NCI-H1048 (cell line): Measurements from ENCODE around the gene NFKBIB.
"Not testable (repeated sequence)": the region's sequence is repeated elsewhere in the genome, so short reads cannot be mapped to it uniquely, and the experiment has no call there.

ENCODE experiments used
- DNase-seq: peaks from one replicate; lab custom pipeline; 2025; lab: John Stamatoyannopoulos, UW

NFKBIB gene

DNA sequence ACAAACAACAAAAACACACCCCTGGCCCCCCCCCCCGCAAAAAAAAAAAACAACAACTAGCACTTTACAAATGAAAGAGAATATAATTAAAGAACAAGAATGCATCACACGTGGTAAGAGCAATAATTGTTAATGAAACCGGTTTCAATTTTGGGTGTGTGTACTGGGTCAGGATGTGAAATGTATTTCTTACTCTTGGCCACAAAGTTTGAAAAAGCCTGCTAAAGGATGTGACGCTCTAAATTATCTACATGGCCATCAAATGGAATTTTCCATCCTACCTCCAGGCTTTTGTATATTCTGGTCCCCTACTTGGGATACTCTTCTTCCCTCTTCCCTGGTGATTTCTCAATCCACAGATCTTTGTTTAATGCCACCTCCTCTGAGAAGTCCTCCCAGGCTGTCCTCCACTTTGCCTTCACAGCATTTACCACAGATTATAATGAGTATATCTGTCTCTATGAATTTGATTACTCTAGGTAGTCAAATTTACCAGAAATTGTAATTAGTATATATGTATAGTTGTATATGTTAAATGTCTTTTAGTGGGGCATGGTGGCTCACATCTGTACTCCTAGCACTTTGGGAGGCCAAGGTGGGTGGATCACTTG lies 28.7 kb downstream of the NFKBIB start:
- DNase-seq: no peak

DNA sequence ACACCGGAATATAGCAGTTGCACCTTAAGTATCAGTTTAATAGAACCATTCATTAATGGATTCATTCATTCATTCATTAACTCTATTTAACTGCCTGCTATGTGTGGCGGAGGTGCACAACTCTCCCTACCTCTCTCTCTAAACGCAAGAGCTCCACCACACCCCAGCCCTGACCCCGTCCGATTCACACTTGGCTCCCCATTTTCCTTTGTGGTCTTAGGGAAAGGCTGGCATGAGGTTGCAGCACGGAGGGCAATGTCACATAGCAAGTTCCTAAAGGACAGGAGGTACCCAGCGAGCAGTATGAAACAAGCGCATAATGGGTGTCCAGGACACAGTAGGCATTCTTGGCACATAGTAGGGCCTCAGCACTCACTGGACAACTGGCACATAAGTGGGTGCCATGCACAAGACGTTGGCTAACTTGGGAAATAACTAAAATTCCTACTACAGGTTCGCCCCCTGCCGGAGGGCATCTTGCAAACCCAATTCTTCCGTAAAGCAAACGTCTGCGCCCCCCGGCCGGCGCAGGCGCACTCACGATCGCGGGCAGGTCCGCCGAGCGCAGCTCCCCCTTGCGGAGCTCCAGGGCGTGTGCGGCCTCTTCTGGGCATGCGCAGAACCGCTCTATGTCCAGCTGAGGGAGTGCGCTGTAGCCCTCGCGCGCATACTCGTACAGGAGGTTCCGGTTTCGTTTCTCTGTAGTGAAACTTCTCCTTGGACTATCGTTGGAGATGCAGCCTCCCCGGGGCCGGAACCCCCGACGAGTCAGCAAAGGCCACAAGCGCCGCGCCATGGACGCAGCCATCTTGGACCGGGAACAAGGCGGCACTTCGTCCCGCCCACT lies 30.4 kb downstream of the NFKBIB start, which contains the start of gene SARS2:
TSS of gene SARS2 (minus strand) at position 835 of the 847 bp plus-strand sequence. CDS start at position 808, 27 bp downstream.
- peak; percentile 78 for DNase-seq

DNA sequence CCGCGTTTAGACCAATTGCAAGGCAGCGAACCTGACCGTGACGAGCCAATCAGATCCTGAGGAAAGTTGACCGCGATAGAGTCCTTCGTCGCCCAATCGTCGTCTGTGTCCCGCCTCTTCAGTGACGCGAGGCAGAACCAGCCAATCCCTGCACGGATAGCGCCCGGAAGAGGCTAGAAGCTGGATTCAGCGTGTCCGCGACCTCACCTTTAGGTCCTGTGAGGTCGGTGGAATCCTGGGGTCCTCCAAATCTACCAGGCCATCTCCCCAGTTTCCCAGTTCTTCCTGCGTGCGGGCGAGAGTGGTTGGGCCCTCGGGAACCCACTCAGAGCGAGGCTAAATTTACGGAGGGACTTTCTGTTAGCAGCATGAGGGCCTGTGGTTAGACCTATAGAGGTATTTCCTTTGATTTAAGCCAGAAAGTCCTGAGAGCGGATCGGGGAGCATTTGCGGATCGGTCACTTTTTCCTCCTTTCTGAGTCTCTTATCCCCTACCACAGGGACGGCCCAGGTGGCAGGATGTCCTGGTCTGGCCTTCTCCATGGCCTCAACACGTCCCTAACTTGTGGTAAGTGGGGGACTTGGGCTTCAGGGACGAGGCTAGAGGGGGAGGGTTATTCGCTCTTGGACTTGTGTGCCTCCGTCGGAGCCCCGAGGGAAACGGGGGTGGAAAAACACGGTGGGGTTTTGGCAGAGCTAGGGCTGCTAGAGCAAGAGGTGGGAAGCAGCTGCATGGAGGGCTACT lies 31.2 kb downstream of the NFKBIB start, which contains the start of gene MRPS12:
TSS of gene MRPS12 (plus strand) at position 169 of the 745 bp plus-strand sequence. CDS start at position 520, 351 bp downstream.
- peak; percentile 93 for DNase-seq

DNA sequence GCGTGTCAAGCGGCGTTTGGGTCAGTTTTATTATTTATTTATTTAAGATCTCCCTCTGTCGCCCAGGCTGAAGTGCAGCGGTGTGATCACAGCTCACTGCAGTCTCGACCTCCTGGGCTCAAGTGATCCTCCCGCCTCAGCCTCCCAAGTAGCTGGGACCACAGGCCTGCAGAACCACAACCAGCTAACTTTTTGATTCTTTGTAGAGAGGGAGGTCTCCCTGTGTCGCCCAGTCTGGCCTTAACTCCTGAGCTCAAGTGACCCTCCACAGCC lies 31.7 kb downstream of the NFKBIB start:
- DNase-seq: no peak

DNA sequence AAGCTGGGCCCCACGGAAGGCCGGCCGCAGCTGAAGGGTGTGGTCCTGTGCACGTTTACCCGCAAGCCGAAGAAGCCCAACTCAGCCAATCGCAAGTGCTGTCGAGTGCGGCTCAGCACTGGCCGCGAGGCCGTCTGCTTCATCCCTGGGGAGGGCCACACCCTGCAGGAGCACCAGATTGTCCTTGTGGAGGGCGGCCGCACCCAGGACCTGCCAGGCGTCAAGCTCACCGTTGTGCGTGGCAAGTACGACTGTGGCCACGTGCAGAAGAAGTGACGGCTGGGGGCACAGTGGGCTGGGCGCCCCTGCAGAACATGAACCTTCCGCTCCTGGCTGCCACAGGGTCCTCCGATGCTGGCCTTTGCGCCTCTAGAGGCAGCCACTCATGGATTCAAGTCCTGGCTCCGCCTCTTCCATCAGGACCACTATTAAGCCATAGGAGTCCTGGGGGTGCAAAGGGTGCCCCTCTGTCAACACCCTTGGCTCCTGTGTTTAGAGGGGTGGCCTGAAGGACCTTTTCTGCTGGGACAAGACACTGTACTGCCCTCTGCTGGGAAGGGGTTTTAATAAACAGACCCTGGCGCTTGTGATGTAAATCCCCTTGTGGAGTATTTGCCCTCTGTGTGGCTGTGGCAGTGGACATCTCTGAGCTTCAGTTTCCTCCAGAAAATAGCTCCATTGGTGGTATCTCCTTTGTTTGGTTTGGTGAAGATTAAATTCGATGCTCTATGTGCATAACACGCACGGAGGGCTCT lies 32.8 kb downstream of the NFKBIB start:
- no peak for DNase-seq

DNA sequence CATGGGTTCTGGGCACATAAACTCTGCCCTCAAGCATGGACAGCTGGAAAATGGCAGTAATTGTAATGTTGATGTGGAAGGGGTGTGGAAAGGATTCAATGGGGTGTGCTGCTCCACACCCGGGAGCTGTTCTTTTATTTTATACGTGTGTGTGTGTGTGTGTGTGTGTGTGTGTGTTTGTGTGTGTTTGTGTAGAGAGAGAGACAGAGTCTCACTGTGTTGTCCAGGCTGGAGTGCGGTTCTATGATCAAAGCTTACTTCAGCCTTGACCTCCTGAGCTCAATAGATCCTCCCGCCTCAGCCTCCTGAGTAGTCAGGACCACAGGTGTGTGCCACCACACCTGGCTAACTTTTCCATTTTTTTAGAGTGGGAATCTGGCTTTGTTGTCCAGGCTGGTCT lies 33.8 kb downstream of the NFKBIB start:
- DNase-seq: no peak

DNA sequence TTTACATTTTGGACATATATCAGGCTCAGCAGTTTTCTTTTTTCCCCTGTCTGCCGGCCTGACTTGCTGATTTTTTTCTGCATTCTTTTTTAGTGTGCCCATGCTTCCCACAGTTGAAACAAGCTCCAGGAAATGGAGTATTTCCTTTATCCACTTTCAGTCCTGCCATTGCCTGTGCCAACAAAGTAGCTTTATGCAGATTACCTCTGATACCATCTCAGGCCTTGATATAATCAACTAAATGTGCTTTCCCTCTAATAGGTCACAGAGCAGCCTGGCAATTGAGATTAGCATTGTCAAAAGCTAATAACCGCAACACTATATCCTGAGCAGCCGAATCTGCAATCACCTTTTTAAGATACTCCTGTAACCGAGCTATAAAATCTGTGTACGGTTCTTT lies 40.2 kb downstream of the NFKBIB start:
- DNase-seq: no peak

DNA sequence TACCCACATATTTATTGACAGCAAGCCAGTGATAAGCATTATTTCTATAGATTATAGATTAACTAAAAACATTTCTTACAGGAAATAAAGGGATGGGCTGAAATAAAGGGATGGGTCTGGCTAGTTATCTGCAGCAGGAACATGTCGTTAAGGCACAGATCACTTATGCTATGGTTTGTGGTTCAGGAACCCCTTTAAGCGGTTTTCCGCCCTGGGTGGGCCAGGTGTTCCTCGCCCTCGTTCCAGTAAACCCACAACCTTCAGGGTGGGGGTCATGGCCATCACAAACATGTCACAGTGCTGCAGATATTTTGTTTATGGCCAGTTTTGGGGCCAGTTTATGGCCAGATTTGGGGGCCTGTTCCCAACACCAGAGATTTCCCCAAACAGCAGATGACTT lies 41.7 kb downstream of the NFKBIB start:
- DNase-seq: not testable (repeated sequence)

DNA sequence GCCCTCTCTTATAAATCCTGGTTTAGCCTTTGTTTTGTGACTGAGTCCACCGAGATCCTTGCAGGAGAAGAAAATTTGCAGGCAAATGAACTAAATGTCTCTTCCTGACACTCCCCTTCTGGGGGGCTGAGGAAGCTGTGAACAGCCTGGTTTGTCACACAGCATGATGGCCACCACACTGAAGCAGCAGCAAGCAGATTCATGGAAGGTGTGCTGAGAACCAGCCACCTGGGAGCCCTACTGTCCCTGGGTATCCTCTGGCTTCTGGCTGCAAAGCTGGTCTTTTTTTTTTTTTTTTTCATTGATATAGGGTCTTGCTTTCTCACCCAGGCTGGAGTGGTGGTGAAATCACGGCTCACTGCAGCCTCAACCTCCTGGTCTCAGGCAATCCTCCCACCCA lies 42.2 kb downstream of the NFKBIB start:
- DNase-seq: no peak

DNA sequence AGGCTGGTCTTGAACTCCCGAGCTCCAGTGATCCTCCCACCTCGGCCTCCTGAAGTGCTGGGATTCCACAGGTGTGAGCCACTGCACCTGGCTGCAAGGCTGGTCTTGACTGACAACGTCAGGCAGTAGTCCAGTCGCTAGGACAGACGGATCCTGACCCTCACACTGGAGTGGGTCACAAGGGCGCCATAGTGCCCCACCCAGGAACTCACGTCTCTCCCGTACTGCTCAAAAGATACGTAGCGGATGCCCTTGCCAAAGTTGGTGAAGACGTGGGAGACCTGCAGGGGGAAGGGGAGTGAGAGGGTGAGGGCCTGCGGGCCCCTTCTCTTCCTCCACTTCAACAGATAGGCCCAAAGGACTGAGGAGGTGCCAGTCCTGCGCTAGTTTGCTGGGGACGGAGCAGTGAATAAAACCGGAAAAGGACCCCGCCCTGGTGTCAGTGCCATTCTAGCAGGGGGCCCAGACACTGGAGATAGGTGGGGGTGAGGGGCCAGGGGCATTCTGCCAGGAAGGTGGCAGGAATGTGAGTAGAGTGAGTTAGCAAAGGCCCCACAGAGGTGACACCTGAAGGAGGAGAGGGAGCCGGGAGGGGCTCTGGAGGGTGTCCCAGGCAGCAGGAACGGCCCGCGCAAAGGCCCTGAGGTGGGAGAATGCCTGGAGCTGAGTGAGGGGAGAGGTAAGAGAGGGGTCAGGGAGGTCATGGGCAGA lies 42.9 kb downstream of the NFKBIB start:
- no peak for DNase-seq

DNA sequence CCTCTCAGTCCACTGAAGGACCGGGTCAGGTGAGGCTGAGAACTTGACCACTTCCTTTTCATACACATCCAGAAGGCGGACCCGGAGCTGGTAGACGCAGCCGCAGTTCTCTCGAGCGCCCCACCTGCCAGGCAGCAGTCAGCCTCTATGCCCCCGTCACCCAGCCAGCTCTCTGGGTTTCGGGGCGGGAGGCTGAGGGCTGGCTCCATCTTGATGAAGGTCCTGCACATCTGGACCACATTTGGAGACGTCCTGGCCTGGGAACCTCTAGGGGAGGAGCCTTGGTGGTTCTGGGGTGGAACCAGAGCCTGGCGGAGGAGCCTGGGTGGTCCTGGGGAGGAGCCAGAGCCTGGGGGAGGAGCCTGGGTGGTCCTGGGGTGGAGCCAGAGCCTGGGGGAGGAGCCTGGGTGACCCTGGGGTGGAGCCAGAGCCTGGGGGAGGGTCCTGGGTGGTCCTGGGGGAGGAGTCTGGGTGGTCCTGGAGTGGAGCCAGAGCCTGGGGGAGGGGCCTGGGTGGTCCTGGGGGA lies 45.3 kb downstream of the NFKBIB start:
- DNase-seq: no peak

DNA sequence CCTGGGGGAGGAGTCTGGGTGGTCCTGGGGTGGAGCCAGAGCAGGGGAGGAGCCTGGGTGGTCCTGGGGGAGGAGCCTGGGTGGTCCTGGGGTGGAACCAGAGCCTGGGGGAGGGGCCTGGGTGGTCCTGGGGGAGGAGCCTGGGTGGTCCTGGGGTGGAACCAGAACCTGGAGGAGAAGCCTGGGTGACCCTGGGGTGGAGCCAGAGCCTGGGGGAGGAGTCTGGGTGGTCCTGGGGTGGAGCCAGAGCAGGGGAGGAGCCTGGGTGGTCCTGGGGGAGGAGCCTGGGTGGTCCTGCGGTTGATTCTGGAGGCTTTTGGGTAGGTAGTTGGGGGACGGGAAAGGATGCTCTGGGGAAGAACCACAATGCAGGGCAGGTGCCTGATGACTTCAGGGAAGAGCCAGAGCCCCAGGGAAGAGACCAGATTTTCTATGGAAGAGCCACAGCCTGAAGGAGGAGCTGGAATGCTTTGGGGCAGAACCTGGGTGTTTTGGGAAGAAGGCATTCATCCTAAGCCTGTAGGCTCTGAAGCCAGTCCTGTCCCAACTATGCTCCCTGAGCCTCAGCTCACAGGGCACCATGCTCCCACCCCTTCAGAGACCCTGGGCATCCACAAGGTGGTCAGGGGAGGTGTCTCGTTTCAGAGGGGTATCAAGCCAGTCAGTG lies 45.9 kb downstream of the NFKBIB start:
- DNase-seq: no peak

DNA sequence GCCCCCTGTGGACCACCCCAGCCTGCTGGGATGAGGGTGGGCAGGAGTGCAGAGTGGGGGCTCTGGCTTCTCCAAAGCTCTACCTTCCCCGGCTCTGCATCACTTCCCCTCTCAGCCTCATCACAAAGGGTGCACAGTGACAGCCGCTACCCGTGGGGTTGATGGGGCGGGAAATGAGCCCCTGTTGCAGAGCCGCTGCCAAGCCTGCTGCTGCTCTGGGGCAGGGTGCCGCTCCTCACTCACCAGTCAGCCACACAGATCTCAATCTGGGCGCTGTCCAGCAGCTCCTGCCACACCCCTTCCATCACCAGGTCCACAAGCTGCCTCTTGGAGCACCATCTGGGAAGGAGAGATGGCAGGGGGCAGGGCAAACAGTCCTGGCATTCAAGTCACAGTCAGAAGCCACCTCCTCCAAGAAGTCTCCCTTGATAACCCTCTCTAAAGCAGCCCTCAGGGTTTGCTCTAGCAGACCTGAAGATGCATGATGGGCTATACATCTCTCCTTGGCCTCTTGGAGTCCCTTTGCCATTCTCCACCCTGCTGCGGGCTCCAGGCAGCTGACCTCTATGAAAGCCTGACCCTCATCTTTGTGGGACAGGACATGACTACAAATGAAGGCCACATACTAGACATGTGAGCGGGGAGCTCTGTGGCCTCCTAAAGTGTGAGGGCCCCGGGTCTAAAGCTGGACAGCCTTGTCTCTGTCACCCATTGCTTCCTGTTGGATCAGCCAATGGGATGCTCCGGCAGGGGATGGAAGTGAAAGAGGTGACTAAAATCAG lies 46.7 kb downstream of the NFKBIB start:
- no peak for DNase-seq

DNA sequence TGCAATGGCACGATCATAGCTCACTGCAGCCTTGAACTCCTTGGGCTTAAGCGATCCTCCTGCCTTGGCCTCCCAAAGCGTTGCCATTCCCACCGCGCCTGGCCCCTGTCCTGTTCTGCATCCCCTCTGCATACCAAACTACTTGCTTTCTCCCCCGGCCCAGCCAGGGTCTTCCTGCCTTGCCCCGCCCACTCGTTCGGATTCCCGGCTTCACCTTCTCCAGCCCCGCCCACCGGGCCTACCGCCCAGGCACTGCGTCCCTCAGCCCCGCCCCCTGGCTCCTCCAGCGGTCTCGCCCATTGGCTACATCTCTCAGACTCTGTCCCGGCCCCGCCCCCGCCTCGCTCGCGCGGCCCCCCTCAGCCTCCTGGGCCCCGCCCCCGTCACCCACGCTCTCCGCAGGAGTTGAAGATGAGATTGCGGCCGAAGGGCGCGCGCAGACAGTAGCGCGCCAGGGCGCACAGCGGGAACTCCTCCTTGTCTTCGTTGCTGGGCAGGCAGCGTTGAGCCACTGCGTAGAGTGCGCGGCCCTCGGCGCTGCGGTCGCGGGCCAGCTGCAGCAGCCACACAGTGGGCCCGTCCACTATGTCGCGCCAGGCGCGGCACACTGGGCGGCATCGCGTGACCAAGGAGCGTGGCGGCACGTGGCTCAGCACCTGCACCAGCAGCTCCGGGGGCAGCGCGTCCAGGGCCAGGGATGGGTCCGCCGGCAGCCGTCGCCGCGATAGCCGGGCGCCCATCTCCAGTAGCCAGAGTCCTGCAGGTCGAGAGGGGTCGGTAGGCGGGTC lies 50.0 kb downstream of the NFKBIB start:
- DNase-seq: peak; percentile 95

DNA sequence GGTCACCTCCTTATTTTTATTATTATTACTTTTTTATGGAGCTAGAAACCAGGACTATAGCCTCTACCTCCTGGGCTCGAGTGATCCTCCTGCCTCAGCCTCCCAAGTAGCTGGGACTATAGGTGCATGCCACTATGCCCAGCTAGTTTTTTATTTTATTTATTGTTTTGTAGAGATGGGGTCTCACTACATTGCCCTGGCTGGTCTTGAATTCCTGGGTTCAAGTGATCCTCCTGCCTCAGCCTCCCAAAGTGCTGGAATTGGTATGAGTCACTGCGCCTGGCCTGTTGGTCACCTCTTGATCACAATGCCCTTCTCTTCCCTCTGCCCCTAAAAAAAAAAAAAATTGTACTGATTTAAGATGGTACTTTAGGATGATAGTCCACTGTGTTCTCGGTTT lies 51.4 kb downstream of the NFKBIB start:
- no peak for DNase-seq

DNA sequence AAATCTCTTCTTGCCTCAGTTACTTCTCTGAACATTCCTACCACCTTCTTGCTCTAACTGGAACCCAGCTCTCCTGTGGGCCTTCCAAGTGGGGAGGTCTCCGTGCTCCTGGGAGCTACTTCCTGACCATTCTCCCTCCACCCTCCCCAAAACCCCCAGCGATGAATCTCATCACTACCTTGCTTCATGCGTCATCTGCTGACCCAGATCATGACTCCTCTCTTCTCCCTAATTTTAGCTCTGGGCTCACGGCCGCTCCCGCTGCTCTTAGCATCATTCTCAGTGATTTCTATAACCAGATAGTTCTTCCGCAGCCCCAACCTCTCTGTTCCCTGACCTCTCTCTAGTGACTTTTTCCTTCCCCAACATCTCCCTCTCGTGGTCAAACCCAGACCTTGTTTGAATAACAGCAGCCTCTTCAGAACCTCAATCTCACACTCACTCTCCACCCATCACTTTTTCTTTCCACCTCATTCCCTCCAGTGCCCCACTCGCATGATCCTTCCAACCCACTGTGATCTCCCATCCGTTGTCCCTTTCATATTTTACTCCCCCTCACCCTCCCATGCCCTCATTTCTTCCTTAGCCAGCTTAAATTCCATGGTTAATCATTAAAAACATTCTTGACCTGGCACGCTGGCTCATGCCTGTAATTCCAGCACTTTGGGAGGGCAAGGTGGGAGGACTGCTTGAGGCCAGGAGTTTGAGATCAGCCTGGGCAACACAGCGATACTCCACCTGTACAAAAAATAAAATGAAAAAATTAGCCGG lies 52.8 kb downstream of the NFKBIB start:
- DNase-seq: no peak

DNA sequence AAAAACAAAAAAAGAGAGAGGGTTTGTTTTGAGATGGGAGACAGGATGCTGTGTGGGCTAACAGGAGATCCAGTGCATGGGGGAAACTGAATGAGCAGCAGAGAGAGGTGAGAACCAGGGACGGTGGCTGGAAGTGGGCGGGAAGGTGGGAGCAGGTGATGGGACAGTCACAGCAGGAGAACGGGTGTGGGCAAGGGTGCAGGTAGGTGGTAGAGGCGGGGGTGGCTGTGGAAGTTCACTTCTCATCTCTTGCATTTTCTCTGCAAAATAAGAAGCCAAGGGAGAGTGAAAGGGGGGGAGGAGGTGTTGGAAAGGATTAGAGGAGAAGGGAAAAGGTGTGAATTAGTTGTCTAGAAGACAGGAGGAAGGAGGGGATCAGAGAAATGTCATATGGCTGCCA lies 53.9 kb downstream of the NFKBIB start:
- no peak for DNase-seq

DNA sequence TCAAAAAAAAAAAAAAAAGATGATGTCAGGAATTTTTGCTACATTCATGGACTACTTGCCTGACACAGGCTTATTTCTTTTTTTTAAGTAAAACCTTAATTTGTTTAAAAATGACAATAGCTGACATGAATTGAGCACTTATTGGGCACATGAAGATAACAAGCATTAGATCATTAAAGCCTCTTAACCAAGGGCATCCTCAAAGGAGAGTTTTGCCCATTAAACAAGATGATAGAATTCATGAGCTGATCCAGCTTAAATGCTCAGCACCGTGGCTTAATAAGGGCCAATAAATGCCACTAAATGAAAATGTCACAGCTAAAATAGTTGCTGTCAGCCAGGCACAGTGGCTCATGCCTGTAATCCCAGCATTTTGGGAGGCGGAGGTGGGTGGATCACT lies 56.5 kb downstream of the NFKBIB start:
- no peak for DNase-seq
